ENCODE results near the gene COA8. TPM values are rescaled to one million over a fixed set of nuclear protein-coding genes. Genes with fewer than 3 reads are reported as not detected.

COA8 gene
- total and polyA plus RNA-seq, 10 donors, result 15.2 to 39.5 (median 22.2) TPM

- TF ChIP-seq CTCF (IDR thresholded peaks at IDR 0.05 in 8 of 11, conservative IDR thresholded peaks at IDR 0.05 in 3 of 11) (no peak), POLR2AphosphoS5 (IDR thresholded peaks at IDR 0.05) (no peak), POLR2A (IDR thresholded peaks at IDR 0.05) (no peak)
- H3K27me3 ChIP-seq (replicated peaks in 1 of 7), result peaks cover 0 to 31% (median 0%) of the 10 kb centered on the region in 7 donors
- peaks cover 0 to 60% (median 25%) of the 10 kb centered on the region in 6 donors for H3K36me3 ChIP-seq
- H3K9me3 ChIP-seq, result no peaks in the 10 kb centered on the region
- intact Hi-C loops (cut with DNase I; ENCODE audit: low total_unique reads), result no loop called here
- no peak overlapping the region for H3K27ac ChIP-seq
- WGBS, 5 donors, result 84 to 94% (median 90%) methylated on average over 7 to 11 of the region's 11 CpGs
- DNase-seq, result no peak
- no peak overlapping the region for H3K4me3 ChIP-seq
- peaks cover 0 to 35% (median 16%) of the 10 kb centered on the region in 6 donors for H3K4me1 ChIP-seq
Observed at GRCh38 chr14:103535891-103536565, 26.7 kb upstream of the COA8 start.

- Histone ChIP-seq H3K4me1 (peaks cover 0 to 31% (median 11%) of the 10 kb centered on the region in 6 donors), H3K36me3 (peaks cover 0 to 54% (median 25%) of the 10 kb centered on the region in 6 donors), H3K4me3 (no peak overlapping the region), H3K9me3 (no peaks in the 10 kb centered on the region), H3K27ac (no peak overlapping the region), H3K27me3 (replicated peaks in 1 of 7) (peaks cover 0 to 38% (median 0%) of the 10 kb centered on the region in 7 donors)
- intact Hi-C loops (cut with DNase I; ENCODE audit: low total_unique reads), result no loop called here
- DNase-seq, result no peak
- 79 to 89% (median 83%) methylated on average over 5 to 9 of the region's 9 CpGs for WGBS, 5 donors
- TF ChIP-seq CTCF (IDR thresholded peaks at IDR 0.05 in 8 of 11, conservative IDR thresholded peaks at IDR 0.05 in 3 of 11), result no peak
- no peak for TF ChIP-seq POLR2A (IDR thresholded peaks at IDR 0.05)
- TF ChIP-seq POLR2AphosphoS5 (IDR thresholded peaks at IDR 0.05), result no peak
Observed at GRCh38 chr14:103536693-103537092, 26.1 kb upstream of the COA8 start.

- 74 to 85% (median 76%) methylated on average over 8 to 18 of the region's 18 CpGs for WGBS, 5 donors
- TF ChIP-seq CTCF (IDR thresholded peaks at IDR 0.05 in 8 of 11, conservative IDR thresholded peaks at IDR 0.05 in 3 of 11) (no peak), POLR2A (IDR thresholded peaks at IDR 0.05) (no peak), POLR2AphosphoS5 (IDR thresholded peaks at IDR 0.05) (no peak)
- DNase-seq, result no peak
- peaks cover 0 to 45% (median 1%) of the 10 kb centered on the region in 7 donors for H3K27me3 ChIP-seq (replicated peaks in 1 of 7)
- H3K4me1 ChIP-seq, result peaks cover 0 to 24% (median 9%) of the 10 kb centered on the region in 6 donors
- H3K9me3 ChIP-seq, result no peaks in the 10 kb centered on the region
- H3K27ac ChIP-seq, result no peak overlapping the region
- peaks cover 0 to 47% (median 25%) of the 10 kb centered on the region in 6 donors for H3K36me3 ChIP-seq
- H3K4me3 ChIP-seq, result no peak overlapping the region
- intact Hi-C loops (cut with DNase I; ENCODE audit: low total_unique reads), result no loop called here
Observed at GRCh38 chr14:103537175-103537990, 25.4 kb upstream of the COA8 start.

Measured in spleen (tissue), 11 donors.